Kidney (tissue), 14 donors: ENCODE results near the gene SIGLEC9. TPM values are rescaled to one million over a fixed set of nuclear protein-coding genes. Genes with fewer than 3 reads are reported as not detected.

Source experiments
- DNase-seq, 5 donors: peaks; one replicate each; pipeline ENCODE4 v3.0.0-alpha.2; 2013 to 2020
- FAIRE-seq: peaks from 2 replicates; lab custom pipeline; 2012; peaks lifted over from hg19 to GRCh38; lab: Jason Lieb, UNC
- H3K27ac ChIP-seq, 2 donors: one replicate each; pipeline ENCODE4 v1.7.0; 2013; ENCODE audit warnings: low read depth in 2 of 2, low read length in 2 of 2, inconsistent platforms in 1 of 2
- H3K27me3 ChIP-seq: one replicate; pipeline ENCODE4 v1.7.1; 2013; ENCODE audit warnings: low read length, inconsistent platforms; ENCODE audit not compliant: control insufficient read depth, insufficient read depth
- H3K36me3 ChIP-seq, 3 donors: one replicate each; pipeline versions ENCODE4 v1.7.0 to v1.7.1; 2013; ENCODE audit warnings: low read length in 3 of 3, control low read depth in 1 of 3, inconsistent platforms in 1 of 3; ENCODE audit not compliant: insufficient read depth in 3 of 3, control insufficient read depth in 2 of 3
- H3K4me1 ChIP-seq, 3 donors: one replicate each; pipeline versions ENCODE4 v1.7.0 to v1.7.1; 2013; ENCODE audit warnings: low read length in 3 of 3, inconsistent platforms in 1 of 3, low read depth in 1 of 3; ENCODE audit not compliant: control insufficient read depth in 2 of 3, insufficient read depth in 2 of 3
- H3K4me3 ChIP-seq, 3 donors: one replicate each; pipeline versions ENCODE4 v1.7.0 to v1.8.1; 2013; ENCODE audit warnings: low read length in 3 of 3, control low read depth in 1 of 3, inconsistent platforms in 1 of 3
- H3K9ac ChIP-seq, 3 donors: one replicate each; pipeline versions ENCODE4 v1.7.0 to v1.7.1; 2013; ENCODE audit warnings: low read length in 3 of 3, control low read depth in 1 of 3, inconsistent platforms in 1 of 3
- H3K9me3 ChIP-seq, 3 donors: one replicate each; pipeline versions ENCODE4 v1.7.0 to v1.7.1; 2013; ENCODE audit warnings: low read length in 3 of 3, control low read depth in 1 of 3, inconsistent platforms in 1 of 3; ENCODE audit not compliant: control insufficient read depth in 2 of 3, insufficient read depth in 1 of 3
- intact Hi-C: fragments of 100-400 bp; cut with DNase I; formaldehyde crosslinking; loops from one replicate; pipeline ENCODE4 v1.11.1; 2022
- polyA plus RNA-seq: library from polyadenylated mRNA; stranded (reverse); fragments of 350-450 nt; fragmentation: Illumina TruSeq; extraction: RNeasy Lipid Tissue Mini Kit (QIAGEN cat#74804); gene quantifications from one replicate; pipeline ENCODE4 v1.2.3, GENCODE V29; 2014; ENCODE audit warnings: low read depth, low replicate concordance; ENCODE audit not compliant: insufficient read depth
- total RNA-seq: library from RNA; stranded (reverse); fragmentation: NEBNext Ultra II Directional; extraction: Animal tissue kit (Norgen Biotek cat#: 25700); gene quantifications from one replicate; pipeline ENCODE4 v1.2.1, GENCODE V29; 2021
- TF ChIP-seq, protein P1 (sequence below): IDR thresholded peaks from 3 replicates; pipeline ENCODE4 v1.5.1; 2012; ENCODE audit warnings: mild to moderate bottlenecking, moderate library complexity, borderline replicate concordance; ENCODE audit not compliant: insufficient read depth; ENCODE audit errors: extremely low read depth
- donor health status: control.
- donor health status: control.
- donor health status: control.
- donor health status: control.
- donor health status: control.
- donor health status: DM: yes; HTN: yes; CAD: no.
- donor health status: Normal renal cell carcinoma (clear cell type).

SIGLEC9 gene
- total and polyA plus RNA-seq, 2 donors from 2014 or later: 1.6 to 8.1 TPM

DNA sequence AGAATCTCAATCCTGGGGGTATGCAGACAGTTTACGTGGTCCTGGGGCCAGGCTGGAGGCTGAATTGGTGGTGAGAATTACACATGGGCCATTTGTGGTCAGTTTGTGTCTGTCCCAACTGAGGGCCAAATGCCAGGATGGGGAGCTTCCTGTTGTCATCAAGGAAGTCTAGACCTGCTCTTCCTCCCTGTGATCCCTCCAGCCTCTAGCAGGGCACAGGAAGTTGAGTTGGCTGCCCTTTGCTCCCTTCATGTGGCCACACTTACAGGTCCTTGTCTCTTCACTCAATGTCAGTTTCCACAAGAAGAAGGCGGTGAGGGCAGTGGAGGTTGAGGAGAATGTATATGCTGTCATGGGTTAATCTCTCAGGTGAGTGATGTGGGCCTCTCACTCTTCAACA lies 47.5 kb downstream of the SIGLEC9 start:
- no peaks in the 10 kb centered on the region for H3K36me3 ChIP-seq
- intact Hi-C loops: no loop called here
- FAIRE-seq (no peak), DNase-seq (no peak)
- no peak overlapping the region for H3K9ac ChIP-seq
- TF ChIP-seq, protein P1, sequence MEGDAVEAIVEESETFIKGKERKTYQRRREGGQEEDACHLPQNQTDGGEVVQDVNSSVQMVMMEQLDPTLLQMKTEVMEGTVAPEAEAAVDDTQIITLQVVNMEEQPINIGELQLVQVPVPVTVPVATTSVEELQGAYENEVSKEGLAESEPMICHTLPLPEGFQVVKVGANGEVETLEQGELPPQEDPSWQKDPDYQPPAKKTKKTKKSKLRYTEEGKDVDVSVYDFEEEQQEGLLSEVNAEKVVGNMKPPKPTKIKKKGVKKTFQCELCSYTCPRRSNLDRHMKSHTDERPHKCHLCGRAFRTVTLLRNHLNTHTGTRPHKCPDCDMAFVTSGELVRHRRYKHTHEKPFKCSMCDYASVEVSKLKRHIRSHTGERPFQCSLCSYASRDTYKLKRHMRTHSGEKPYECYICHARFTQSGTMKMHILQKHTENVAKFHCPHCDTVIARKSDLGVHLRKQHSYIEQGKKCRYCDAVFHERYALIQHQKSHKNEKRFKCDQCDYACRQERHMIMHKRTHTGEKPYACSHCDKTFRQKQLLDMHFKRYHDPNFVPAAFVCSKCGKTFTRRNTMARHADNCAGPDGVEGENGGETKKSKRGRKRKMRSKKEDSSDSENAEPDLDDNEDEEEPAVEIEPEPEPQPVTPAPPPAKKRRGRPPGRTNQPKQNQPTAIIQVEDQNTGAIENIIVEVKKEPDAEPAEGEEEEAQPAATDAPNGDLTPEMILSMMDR: no peak
- H3K4me1 ChIP-seq: no peaks in the 10 kb centered on the region
- H3K4me3 ChIP-seq: no peak overlapping the region
- H3K9me3 ChIP-seq: no peaks in the 10 kb centered on the region
- H3K27ac ChIP-seq: no peak overlapping the region
- H3K27me3 ChIP-seq: no peaks in the 10 kb centered on the region

DNA sequence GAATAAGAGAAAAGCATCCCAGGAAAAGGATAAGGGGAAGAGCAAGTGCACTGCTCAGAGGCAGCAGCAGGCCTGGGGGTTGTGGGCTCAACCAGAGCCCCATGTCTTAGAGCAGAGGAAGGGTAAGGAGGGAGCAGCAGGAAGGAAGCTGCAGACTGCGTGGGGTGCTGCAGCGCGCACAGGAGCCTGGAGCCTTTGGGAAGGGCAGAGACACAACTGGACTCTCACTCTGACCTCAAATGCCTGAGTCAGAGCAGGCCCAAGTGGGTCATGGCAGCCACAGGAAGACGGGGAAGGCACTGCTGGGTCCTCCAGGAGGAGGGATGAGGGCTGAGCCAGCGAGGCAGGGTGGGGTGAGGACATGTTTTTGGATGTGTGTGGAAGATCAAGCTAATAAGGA lies 49.0 kb downstream of the SIGLEC9 start:
- Histone ChIP-seq H3K9me3 (no peaks in the 10 kb centered on the region), H3K4me1 (no peaks in the 10 kb centered on the region), H3K27me3 (no peaks in the 10 kb centered on the region), H3K36me3 (no peaks in the 10 kb centered on the region), H3K4me3 (no peak overlapping the region), H3K27ac (no peak overlapping the region), H3K9ac (no peak overlapping the region)
- FAIRE-seq (no peak), DNase-seq (no peak)
- intact Hi-C loops: no loop called here
- TF ChIP-seq, protein P1: no peak

DNA sequence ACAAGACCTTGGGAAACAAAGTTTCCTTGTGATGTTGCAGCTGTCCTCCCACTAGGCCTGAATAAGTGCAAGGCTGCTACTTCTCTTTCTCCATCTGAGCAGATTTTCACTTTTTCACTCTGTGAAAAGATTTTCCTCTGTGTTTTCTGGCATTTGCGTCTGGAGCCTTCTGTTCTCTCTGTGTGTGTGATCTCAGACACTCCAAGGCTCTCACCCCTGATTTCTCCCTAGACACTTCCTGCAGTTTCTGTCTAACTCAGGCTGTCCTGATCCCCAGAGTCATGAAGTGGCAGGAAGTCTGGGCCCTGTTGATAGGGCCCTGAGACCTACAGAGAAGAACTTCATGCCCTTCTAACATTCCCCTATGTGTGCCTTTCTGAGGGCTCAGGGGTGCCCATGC lies 54.5 kb downstream of the SIGLEC9 start:
- Histone ChIP-seq H3K9ac (no peak overlapping the region), H3K4me3 (no peak overlapping the region), H3K27me3 (no peaks in the 10 kb centered on the region), H3K9me3 (no peaks in the 10 kb centered on the region), H3K36me3 (no peaks in the 10 kb centered on the region), H3K27ac (no peak overlapping the region), H3K4me1 (no peaks in the 10 kb centered on the region)
- intact Hi-C loops: no loop called here
- FAIRE-seq (no peak), DNase-seq (peak in 2 of 5 donors; percentile 14 to 59)
- TF ChIP-seq, protein P1: no peak

Other genes with a start within 250 kb of the SIGLEC9 start
- not detected for gene KLK4, start 213.5 kb upstream of the SIGLEC9 start, total RNA-seq
- 1.2 TPM for gene KLK4, start 213.5 kb upstream of the SIGLEC9 start, polyA plus RNA-seq
- 0.88 TPM for gene KLK5, start 171.9 kb upstream of the SIGLEC9 start, total RNA-seq
- gene KLK5, start 171.9 kb upstream of the SIGLEC9 start, polyA plus RNA-seq: 1.1 TPM
- gene KLK6, start 155.3 kb upstream of the SIGLEC9 start, total RNA-seq: 15.0 TPM
- 30.3 TPM for gene KLK6, start 155.3 kb upstream of the SIGLEC9 start, polyA plus RNA-seq
- gene KLK7, start 141.0 kb upstream of the SIGLEC9 start, total RNA-seq: 1.0 TPM
- 22.5 TPM for gene KLK7, start 141.0 kb upstream of the SIGLEC9 start, polyA plus RNA-seq
- 4.2 TPM for gene KLK8, start 123.3 kb upstream of the SIGLEC9 start, total RNA-seq
- gene KLK8, start 123.3 kb upstream of the SIGLEC9 start, polyA plus RNA-seq: 1.3 TPM
- 0.63 TPM for gene KLK10, start 105.2 kb upstream of the SIGLEC9 start, total RNA-seq
- gene KLK10, start 105.2 kb upstream of the SIGLEC9 start, polyA plus RNA-seq: not detected
- gene KLK11, start 98.3 kb upstream of the SIGLEC9 start, total RNA-seq: 0.47 TPM
- gene KLK11, start 98.3 kb upstream of the SIGLEC9 start, polyA plus RNA-seq: not detected
- not detected for gene KLK12, start 89.9 kb upstream of the SIGLEC9 start, total RNA-seq
- not detected for gene KLK12, start 89.9 kb upstream of the SIGLEC9 start, polyA plus RNA-seq
- not detected for gene KLK13, start 59.8 kb upstream of the SIGLEC9 start, total RNA-seq
- gene KLK13, start 59.8 kb upstream of the SIGLEC9 start, polyA plus RNA-seq: not detected
- gene KLK14, start 42.0 kb upstream of the SIGLEC9 start, total RNA-seq: 0.22 TPM
- gene KLK14, start 42.0 kb upstream of the SIGLEC9 start, polyA plus RNA-seq: not detected
- 8.4 TPM for gene CTU1, start 16.5 kb upstream of the SIGLEC9 start, total RNA-seq
- gene CTU1, start 16.5 kb upstream of the SIGLEC9 start, polyA plus RNA-seq: 5.2 TPM
- gene SIGLEC7, start 17.4 kb downstream of the SIGLEC9 start, total RNA-seq: 4.0 TPM
- gene SIGLEC7, start 17.4 kb downstream of the SIGLEC9 start, polyA plus RNA-seq: 1.2 TPM
- 14.0 TPM for gene CD33, start 100.2 kb downstream of the SIGLEC9 start, total RNA-seq
- 2.6 TPM for gene CD33, start 100.2 kb downstream of the SIGLEC9 start, polyA plus RNA-seq
- gene SIGLECL1, start 126.2 kb downstream of the SIGLEC9 start, total RNA-seq: not detected
- gene SIGLECL1, start 126.2 kb downstream of the SIGLEC9 start, polyA plus RNA-seq: not detected
- not detected for gene IGLON5, start 186.7 kb downstream of the SIGLEC9 start, total RNA-seq
- gene IGLON5, start 186.7 kb downstream of the SIGLEC9 start, polyA plus RNA-seq: 0.15 TPM
- 1.8 TPM for gene VSIG10L, start 217.2 kb downstream of the SIGLEC9 start, total RNA-seq
- gene VSIG10L, start 217.2 kb downstream of the SIGLEC9 start, polyA plus RNA-seq: 2.2 TPM
- 76.8 TPM for gene ETFB, start 241.5 kb downstream of the SIGLEC9 start, total RNA-seq
- 620 TPM for gene ETFB, start 241.5 kb downstream of the SIGLEC9 start, polyA plus RNA-seq
- 1.1 TPM for gene CLDND2, start 244.1 kb downstream of the SIGLEC9 start, total RNA-seq
- gene CLDND2, start 244.1 kb downstream of the SIGLEC9 start, polyA plus RNA-seq: 6.9 TPM
- gene NKG7, start 247.7 kb downstream of the SIGLEC9 start, total RNA-seq: 7.9 TPM
- gene NKG7, start 247.7 kb downstream of the SIGLEC9 start, polyA plus RNA-seq: 3.5 TPM